Endodermal cell (in vitro differentiated cells): Measurements from ENCODE around the gene CERS5. TPM values are rescaled to one million over a fixed set of nuclear protein-coding genes. Genes with fewer than 3 reads are reported as not detected.

Source experiments
- DNase-seq: peaks from one replicate; pipeline ENCODE4 v3.0.0-alpha.2; 2017
- H3K27ac ChIP-seq: 2 replicates; pipeline ENCODE4 v1.5.1; 2013; ENCODE audit warnings: mild to moderate bottlenecking, low read depth, low read length, moderate library complexity
- H3K27me3 ChIP-seq: 2 replicates; pipeline ENCODE4 v1.6.1; 2013; ENCODE audit warnings: mild to moderate bottlenecking, low read length, moderate library complexity; ENCODE audit not compliant: insufficient read depth, control insufficient read depth, poor library complexity, severe bottlenecking
- H3K36me3 ChIP-seq: 2 replicates; pipeline ENCODE4 v1.7.0; 2013; ENCODE audit warnings: mild to moderate bottlenecking, low read length, moderate library complexity; ENCODE audit not compliant: control insufficient read depth, insufficient read depth
- H3K4me1 ChIP-seq: one replicate; pipeline ENCODE4 v1.7.0; 2013; ENCODE audit warnings: low read length; ENCODE audit not compliant: control insufficient read depth, insufficient read depth
- H3K4me3 ChIP-seq: 2 replicates; pipeline ENCODE4 v1.5.1; 2013; ENCODE audit warnings: mild to moderate bottlenecking, low read length, moderate library complexity
- H3K9ac ChIP-seq: 2 replicates; pipeline ENCODE4 v1.6.1; 2013; ENCODE audit warnings: mild to moderate bottlenecking, low read length, moderate library complexity; ENCODE audit not compliant: poor library complexity, severe bottlenecking; ENCODE audit errors: extremely low read depth
- H3K9me3 ChIP-seq: 2 replicates; pipeline ENCODE4 v1.6.1; 2013; ENCODE audit warnings: mild to moderate bottlenecking, low read length, moderate library complexity; ENCODE audit not compliant: control insufficient read depth
- H3K27ac Mint-ChIP-seq: 2 replicates; pipeline ENCODE4 v1.8.0; 2020; ENCODE audit warnings: mixed read lengths
- H3K27me3 Mint-ChIP-seq: 2 replicates; pipeline ENCODE4 v1.8.0; 2021; ENCODE audit warnings: mild to moderate bottlenecking, mixed read lengths; ENCODE audit not compliant: insufficient read depth
- H3K36me3 Mint-ChIP-seq: 2 replicates; pipeline ENCODE4 v1.8.0; 2020; ENCODE audit warnings: low read depth, mixed read lengths
- H3K4me1 Mint-ChIP-seq: 2 replicates; pipeline ENCODE4 v1.8.0; 2020; ENCODE audit warnings: mixed read lengths
- H3K4me3 Mint-ChIP-seq: 2 replicates; pipeline ENCODE4 v1.8.0; 2020; ENCODE audit warnings: mild to moderate bottlenecking, moderate library complexity, mixed read lengths
- H3K9me3 Mint-ChIP-seq: 2 replicates; pipeline ENCODE4 v1.8.0; 2020; ENCODE audit warnings: mild to moderate bottlenecking, mixed read lengths
- WGBS, 2 experiments: methylation state at CpG; one replicate each; pipeline versions ENCODE4 v1.1.5 to v1.1.7; 2013; ENCODE audit warnings: missing lambda C conversion rate in 2 of 2, mixed read lengths in 1 of 2; ENCODE audit not compliant: insufficient coverage in 1 of 2, insufficient read length in 1 of 2; 5-methylcytosine and 5-hydroxymethylcytosine counted together
- total RNA-seq, 2 donors: library from RNA; stranded (reverse); fragmentation: NEBNext Ultra II Directional in 1 of 2; extraction: Animal tissue kit (Norgen Biotek cat#: 25700) in 1 of 2; gene quantifications; 2 replicates in 1 of 2; 3 replicates in 1 of 2; pipeline ENCODE4 v1.2.1, GENCODE V29; 2021
- TF ChIP-seq, protein P1 (sequence below): fragments of 200-600 bp; sonication (generic); conservative IDR thresholded peaks from 2 replicates; pipeline ENCODE4 v1.5.0; 2021; ENCODE audit warnings: antibody characterized with exemption, mild to moderate bottlenecking

CERS5 gene
- total RNA-seq, 2 donors from 2014 or later: 59.7 to 65.5 TPM

DNA sequence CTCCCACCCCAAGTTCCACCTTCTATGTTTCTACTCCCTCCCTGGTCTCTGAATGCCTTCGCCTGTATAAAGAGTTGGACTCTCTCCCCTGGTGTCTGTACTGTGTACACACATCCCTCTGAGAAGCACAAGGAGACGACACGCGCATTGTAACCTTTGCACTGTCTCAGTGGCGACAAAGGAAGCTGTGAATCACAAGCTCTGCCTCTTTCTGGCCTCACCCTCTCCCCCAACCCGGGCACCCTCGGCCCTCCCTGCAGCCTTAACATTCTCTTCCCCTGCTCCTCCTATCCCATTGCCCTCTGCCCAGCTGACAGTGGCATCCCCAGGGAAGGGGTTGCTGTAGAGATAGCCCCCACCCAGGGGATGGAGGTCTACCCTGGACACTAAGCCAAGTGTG is 84.5 kb downstream of the CERS5 start:
- DNase-seq: no peak
- Histone ChIP-seq H3K36me3 (peaks cover 13% of the 10 kb centered on the region), H3K27me3 (no peaks in the 10 kb centered on the region), H3K4me3 (no peak overlapping the region), H3K27ac (no peak overlapping the region), H3K4me1 (no peaks in the 10 kb centered on the region), H3K9me3 (no peaks in the 10 kb centered on the region), H3K9ac (no peak overlapping the region)
- H3K27me3 Mint-ChIP-seq: peaks cover 40% of the 10 kb centered on the region
- TF ChIP-seq, protein P1, sequence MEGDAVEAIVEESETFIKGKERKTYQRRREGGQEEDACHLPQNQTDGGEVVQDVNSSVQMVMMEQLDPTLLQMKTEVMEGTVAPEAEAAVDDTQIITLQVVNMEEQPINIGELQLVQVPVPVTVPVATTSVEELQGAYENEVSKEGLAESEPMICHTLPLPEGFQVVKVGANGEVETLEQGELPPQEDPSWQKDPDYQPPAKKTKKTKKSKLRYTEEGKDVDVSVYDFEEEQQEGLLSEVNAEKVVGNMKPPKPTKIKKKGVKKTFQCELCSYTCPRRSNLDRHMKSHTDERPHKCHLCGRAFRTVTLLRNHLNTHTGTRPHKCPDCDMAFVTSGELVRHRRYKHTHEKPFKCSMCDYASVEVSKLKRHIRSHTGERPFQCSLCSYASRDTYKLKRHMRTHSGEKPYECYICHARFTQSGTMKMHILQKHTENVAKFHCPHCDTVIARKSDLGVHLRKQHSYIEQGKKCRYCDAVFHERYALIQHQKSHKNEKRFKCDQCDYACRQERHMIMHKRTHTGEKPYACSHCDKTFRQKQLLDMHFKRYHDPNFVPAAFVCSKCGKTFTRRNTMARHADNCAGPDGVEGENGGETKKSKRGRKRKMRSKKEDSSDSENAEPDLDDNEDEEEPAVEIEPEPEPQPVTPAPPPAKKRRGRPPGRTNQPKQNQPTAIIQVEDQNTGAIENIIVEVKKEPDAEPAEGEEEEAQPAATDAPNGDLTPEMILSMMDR: no peak
- peaks cover 4% of the 10 kb centered on the region for H3K4me1 Mint-ChIP-seq
- H3K27ac Mint-ChIP-seq: no peak overlapping the region
- peaks cover 17% of the 10 kb centered on the region for H3K36me3 Mint-ChIP-seq
- no peak overlapping the region for H3K4me3 Mint-ChIP-seq
- H3K9me3 Mint-ChIP-seq: no peaks in the 10 kb centered on the region
- 86 to 87% methylated on average over 5 to 7 of the region's 7 CpGs for WGBS, 2 experiments

- peaks cover 9% of the 10 kb centered on the region for H3K4me1 Mint-ChIP-seq
- WGBS, 2 experiments: 73% methylated on average over 24 to 45 of the region's 46 CpGs
- Histone ChIP-seq H3K9me3 (no peaks in the 10 kb centered on the region), H3K9ac (no peak overlapping the region), H3K27me3 (no peaks in the 10 kb centered on the region), H3K27ac (no peak overlapping the region), H3K4me3 (no peak overlapping the region), H3K4me1 (no peaks in the 10 kb centered on the region), H3K36me3 (no peaks in the 10 kb centered on the region)
- H3K27me3 Mint-ChIP-seq: peaks cover 40% of the 10 kb centered on the region
- no peak overlapping the region for H3K4me3 Mint-ChIP-seq
- H3K9me3 Mint-ChIP-seq: no peaks in the 10 kb centered on the region
- H3K27ac Mint-ChIP-seq: no peak overlapping the region
- H3K36me3 Mint-ChIP-seq: peaks cover 3% of the 10 kb centered on the region
- no peak for DNase-seq
- TF ChIP-seq, protein P1: no peak
Observed at GRCh38 chr12:50081096-50081808, 85.9 kb downstream of the CERS5 start.

DNA sequence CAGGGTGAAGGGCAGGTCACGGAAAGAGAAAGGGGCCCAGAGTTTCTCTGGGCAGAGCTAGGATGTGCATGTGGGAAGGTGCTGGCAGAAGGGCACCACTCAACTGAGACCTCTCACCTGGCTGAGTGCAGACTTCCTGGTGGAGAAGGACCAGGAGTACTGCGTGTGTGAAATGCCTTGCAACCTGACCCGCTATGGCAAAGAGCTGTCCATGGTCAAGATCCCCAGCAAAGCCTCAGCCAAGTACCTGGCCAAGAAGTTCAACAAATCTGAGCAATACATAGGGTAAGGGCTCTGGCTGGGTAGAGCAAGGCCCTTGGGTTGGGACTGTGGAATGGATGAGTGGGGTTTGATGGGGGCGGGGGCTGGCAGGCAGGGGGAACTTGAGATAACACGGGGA is 87.4 kb downstream of the CERS5 start:
- no peaks in the 10 kb centered on the region for H3K36me3 Mint-ChIP-seq
- H3K9me3 Mint-ChIP-seq: no peaks in the 10 kb centered on the region
- peaks cover 7% of the 10 kb centered on the region for H3K4me1 Mint-ChIP-seq
- no peak overlapping the region for H3K4me3 Mint-ChIP-seq
- no peaks in the 10 kb centered on the region for H3K9me3 ChIP-seq
- peaks cover 40% of the 10 kb centered on the region for H3K27me3 Mint-ChIP-seq
- H3K27me3 ChIP-seq: no peaks in the 10 kb centered on the region
- peaks cover 5% of the 10 kb centered on the region for H3K4me1 ChIP-seq
- H3K36me3 ChIP-seq: no peaks in the 10 kb centered on the region
- no peak for DNase-seq
- H3K4me3 ChIP-seq: no peak overlapping the region
- TF ChIP-seq, protein P1: no peak
- no peak overlapping the region for H3K9ac ChIP-seq
- no peak overlapping the region for H3K27ac ChIP-seq
- no peak overlapping the region for H3K27ac Mint-ChIP-seq
- 83 to 89% methylated on average over 3 to 5 of the region's 5 CpGs for WGBS, 2 experiments

Other genes with a start within 250 kb of the CERS5 start
- not detected for gene AQP2, start 216.6 kb downstream of the CERS5 start, total RNA-seq
- gene AQP5, start 205.5 kb downstream of the CERS5 start, total RNA-seq: under 1 TPM; 0.62 to 0.77 TPM
- under 1 TPM in 1 of 2 donors, not detected in 1; 0.20 TPM for gene AQP6, start 194.4 kb downstream of the CERS5 start, total RNA-seq
- gene RACGAP1, start 141.9 kb downstream of the CERS5 start, total RNA-seq: 10 to 100 TPM; 49.6 to 96.6 TPM
- gene ASIC1, start 109.8 kb downstream of the CERS5 start, total RNA-seq: 1 to 10 TPM; 4.2 to 5.2 TPM
- 100 to 1,000 TPM; 118 to 125 TPM for gene SMARCD1, start 82.0 kb downstream of the CERS5 start, total RNA-seq
- 1 to 10 TPM in 1 of 2 donors, under 1 TPM in 1; 0.93 to 1.1 TPM for gene GPD1, start 63.4 kb downstream of the CERS5 start, total RNA-seq
- 10 to 100 TPM; 26.0 to 26.7 TPM for gene COX14, start 55.1 kb downstream of the CERS5 start, total RNA-seq
- 10 to 100 TPM; 20.1 to 26.0 TPM for gene LIMA1, start 116.2 kb upstream of the CERS5 start, total RNA-seq
- gene FAM186A, start 229.2 kb upstream of the CERS5 start, total RNA-seq: not detected
- 100 to 1,000 TPM in 1 of 2 donors, 10 to 100 TPM in 1; 91.7 to 106 TPM for gene LARP4, start 233.5 kb upstream of the CERS5 start, total RNA-seq